ENCODE results near the gene AKIRIN1.
"Not testable (repeated sequence)": the region's sequence is repeated elsewhere in the genome, so short reads cannot be mapped to it uniquely, and the experiment has no call there.

AKIRIN1 gene, protein sequence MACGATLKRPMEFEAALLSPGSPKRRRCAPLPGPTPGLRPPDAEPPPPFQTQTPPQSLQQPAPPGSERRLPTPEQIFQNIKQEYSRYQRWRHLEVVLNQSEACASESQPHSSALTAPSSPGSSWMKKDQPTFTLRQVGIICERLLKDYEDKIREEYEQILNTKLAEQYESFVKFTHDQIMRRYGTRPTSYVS

DNA sequence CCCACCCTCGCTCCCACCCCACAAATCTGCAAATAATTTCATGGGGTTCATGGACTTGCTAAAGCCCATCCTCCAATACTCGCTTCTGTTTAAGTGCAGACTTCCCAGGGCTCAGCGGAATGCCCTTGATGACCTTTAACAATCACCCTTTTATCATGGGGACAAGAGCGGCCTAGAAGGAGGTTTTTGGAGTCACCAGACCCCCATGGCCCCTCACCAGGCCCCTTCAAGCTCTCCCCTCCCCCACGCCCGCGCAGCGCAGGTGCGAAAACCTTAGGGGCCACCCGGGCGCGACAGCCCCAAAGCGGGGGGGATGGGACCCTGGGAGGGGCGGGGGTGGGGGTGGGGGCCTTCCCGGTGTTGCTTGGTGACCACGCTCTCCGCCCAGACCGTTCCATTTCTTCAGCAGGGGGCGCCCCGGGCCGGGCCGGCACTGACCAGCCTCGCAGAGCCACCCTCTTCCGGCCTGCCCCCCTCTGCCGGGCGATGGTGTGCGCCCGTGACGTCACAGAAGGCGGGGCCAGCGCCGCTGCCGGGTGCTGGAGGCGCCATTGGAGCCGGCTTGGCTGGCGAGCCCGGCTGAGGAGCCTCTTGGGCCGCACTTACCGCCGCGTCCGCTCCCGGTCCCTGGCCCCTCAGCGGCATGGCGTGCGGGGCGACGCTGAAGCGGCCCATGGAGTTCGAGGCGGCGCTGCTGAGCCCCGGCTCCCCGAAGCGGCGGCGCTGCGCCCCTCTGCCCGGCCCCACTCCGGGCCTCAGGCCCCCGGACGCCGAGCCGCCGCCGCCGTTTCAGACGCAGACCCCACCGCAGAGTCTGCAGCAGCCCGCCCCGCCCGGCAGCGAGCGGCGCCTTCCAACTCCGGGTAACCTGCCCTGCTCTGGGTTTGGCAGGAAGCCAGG is at the start of gene AKIRIN1:
TSS of gene AKIRIN1 (plus strand) at position 539 of the 900 bp plus-strand sequence. CDS start at position 644, 105 bp downstream.
- DNase-seq (ENCODE audit: low read depth) = peak; percentile 90

DNA sequence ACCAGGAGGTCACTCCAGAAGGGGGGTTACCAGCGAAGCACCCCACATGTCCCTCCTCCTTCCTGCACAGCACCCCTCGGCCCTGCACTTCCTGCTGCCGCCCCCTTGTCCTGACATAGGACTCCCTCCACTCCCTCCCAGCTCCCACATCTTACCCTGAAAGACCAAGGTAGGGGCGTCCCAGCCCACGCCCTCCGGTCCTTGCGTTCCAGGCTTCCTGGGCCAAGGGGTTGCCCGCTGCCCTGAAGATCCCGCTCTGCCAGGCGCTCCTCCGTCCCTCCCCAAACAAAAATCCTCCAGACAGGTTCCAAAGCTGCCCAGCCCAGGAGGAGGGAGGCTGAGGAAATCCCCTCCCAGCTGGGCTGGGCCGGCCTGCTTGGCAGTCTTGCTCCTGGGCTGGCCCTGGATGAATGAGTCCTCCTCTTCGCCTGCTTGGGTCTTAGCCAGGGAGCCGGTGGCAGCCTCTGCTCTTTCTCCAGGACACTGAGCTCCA is 49.5 kb upstream of the AKIRIN1 start, which contains the start of gene RHBDL2:
TSS of gene RHBDL2 (minus strand) at position 304 of the 493 bp plus-strand sequence. CDS start 22,618 bp downstream, outside the sequence.
- DNase-seq (ENCODE audit: low read depth) = peak; percentile 48

DNA sequence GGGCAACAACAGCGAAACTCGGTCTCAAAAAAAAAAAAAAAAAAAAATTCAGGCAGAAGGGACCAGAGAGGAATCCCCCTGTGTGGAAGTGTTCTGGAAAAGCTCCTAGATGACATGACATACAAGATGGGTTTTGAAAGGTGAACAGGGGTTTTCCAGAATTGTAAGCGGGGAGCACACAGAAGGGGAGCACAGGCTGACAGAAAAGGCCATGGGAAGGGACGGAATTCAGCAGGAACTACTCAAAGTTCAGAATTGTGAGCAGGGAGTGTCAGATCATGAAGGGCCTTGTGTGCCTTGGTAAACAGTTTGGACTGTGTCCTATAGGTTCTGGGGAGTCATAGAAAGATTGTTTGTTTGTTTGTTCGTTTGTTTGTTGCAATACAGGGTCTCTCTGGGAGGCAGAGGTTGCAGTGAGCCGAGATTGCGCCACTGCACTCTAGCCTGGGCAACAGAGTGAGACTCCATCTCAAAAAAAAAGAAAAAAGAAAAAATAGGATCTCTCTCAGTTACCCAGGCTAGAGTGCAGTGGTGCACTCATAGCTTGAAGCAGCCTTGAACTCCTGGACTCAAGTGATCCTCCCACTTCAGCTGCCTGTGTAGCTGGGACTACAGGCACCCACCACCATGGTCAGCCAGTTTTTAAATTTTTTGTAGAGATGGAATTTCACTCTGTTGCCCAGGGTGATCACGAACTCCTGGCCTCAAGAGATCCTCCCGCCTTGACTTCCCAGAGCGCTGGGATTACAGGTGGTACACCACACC is 48.2 kb upstream of the AKIRIN1 start:
- DNase-seq (ENCODE audit: low read depth) = no peak

DNA sequence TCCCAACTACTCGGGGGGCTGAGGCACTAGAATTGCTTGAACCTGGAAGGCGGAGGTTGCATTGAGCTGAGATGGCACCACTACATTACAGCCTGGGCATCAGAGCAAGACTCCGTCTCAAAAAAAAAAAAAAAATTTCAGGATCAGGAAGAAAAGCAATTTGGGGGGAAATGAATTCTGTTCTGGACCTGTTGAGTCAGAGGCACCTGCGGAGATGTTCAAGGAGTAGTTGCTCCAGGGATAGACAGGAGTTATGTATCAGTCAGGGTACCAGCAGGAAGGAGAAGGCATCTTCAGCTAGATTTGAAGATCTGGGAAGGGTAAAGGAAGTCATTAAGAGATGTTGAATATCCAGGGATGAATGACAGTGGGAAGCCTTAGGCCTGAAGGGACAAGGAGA is 46.5 kb upstream of the AKIRIN1 start:
- no peak for DNase-seq (ENCODE audit: low read depth)

DNA sequence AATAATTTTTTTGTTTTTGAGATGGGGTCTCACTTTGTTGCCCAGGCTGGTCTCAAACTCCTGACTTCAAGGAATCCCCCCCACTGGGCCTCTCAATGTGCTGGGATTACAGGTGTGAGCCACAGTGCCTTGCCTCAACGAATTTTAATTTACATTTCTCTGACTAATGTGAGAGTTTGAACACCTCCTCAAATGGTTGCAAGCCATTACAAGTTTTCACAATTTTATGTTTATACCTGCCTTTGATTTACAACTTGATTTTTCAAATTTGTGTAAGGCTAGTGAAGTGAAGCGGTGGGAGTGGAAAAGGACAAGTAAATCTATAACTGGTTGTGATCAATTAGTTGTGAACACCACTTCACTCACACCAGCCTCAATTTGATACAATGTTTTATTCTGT is 40.5 kb upstream of the AKIRIN1 start:
- no peak for DNase-seq (ENCODE audit: low read depth)

DNA sequence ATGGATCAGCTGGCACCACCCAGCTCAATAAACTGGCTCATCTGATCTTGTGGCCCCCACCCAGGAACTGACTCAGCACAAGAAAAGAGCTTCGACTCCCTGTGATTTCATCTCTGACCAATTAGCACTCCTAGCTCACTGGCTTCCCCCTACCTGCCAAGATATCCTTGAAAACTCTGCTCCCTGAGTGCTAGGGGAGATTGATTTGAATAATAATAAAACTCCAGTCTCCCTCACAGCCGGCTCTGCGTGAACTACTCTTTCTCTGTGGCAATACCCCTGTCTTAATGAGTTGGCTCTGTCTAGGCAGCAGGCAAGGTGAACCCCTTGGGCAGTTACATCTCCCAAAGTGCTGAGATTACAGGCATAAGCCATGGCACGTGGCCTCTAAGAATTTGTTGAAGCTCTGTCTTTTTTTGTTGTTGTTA is 37.6 kb upstream of the AKIRIN1 start:
- DNase-seq (ENCODE audit: low read depth) = no peak

DNA sequence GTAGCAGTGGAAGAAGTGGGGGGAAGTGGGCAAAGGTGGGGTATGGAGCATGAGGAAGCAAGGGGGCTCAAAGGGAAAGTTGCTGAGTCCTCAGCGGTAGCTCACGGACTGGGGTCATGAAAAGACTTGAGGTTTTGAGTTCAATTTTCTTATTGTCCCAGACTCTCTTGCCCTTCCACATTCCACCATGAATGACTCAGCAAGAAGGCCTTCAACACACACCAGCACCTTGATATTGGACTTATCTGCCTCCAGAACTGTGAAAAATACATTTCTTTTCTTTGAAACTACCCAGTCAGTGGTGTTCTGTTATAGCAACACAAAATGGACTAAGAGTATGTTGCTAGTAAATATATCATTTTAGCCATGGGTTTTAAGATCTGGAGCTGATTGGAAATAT is 32.1 kb upstream of the AKIRIN1 start:
- DNase-seq (ENCODE audit: low read depth) = no peak

DNA sequence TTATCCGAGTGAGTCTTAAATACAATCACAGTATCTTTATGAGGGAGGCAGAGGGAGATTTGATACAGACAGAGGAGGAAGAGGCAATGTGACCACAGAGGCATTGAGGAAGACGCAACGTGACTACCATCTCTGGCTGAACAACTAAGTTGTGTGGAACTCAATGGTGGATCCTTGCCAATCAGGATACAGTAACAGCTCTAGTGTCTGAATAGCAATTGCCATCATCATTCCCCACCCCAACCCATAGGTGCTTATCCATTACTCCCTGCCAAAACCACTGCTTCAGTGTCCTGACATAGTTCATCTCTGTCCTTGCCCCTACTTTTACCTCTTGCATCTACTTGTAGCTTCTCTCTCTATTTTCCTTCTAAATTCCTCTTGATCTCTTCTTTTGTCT is 29.0 kb upstream of the AKIRIN1 start:
- DNase-seq (ENCODE audit: low read depth) = peak; percentile 49

DNA sequence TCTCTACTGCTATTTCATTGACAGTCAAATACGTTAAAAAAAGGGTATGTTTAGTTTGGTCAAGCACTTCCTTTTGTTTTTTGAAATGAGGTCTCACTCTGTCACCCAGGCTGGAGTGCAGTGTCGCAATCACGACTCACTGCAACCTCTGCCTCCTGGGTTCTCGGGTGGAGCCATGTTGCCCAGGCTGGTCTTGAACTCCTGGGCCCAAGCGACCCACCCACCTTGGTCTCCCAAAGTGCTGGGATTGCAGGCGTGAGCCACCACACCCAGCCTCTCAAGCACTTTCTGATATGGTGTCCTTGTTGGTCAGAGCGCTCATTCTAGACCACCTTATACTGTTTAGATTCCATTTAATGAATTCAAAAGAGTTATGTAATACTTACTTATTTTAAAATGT is 28.5 kb upstream of the AKIRIN1 start:
- no peak for DNase-seq (ENCODE audit: low read depth)

DNA sequence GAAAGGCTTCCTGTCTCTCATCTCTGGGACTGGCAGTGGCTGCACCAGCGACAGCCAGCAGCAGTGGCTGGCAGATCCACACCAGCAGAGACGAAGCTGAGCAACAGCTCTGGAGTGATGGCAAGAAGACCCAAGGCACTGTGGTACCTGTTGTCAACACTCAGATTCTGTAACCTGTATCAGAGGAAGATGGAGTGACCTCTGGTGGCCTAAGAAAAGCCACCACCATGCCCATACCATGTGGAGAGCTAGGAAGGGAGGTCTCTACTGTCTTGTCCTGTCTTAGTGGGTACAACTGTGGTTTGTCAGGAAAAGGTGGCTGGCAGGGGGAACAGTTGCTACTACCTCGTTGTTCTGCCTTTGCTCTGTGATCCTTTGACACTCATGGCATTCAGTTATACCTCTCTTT is 26.9 kb upstream of the AKIRIN1 start:
- no peak for DNase-seq (ENCODE audit: low read depth)

DNA sequence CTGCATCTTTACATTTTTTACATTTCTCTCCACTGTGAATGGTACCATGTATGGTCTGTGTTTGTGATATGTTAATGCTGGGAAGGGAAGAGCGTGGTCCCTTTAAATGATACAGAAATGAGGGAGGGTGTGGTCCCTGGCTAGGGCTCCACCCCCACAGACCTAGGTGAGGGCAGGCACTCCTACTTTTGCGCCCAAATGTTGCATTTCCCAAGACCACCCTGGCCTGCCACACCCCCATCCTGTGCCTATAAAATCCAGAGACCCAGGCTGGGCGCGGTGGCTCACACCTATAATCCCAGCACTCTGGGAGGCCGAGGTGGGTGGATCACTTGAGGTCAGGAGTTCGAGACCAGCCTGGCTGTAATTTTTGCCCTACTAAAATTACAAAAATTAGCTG is 17.9 kb upstream of the AKIRIN1 start:
- not testable (repeated sequence) for DNase-seq (ENCODE audit: low read depth)

DNA sequence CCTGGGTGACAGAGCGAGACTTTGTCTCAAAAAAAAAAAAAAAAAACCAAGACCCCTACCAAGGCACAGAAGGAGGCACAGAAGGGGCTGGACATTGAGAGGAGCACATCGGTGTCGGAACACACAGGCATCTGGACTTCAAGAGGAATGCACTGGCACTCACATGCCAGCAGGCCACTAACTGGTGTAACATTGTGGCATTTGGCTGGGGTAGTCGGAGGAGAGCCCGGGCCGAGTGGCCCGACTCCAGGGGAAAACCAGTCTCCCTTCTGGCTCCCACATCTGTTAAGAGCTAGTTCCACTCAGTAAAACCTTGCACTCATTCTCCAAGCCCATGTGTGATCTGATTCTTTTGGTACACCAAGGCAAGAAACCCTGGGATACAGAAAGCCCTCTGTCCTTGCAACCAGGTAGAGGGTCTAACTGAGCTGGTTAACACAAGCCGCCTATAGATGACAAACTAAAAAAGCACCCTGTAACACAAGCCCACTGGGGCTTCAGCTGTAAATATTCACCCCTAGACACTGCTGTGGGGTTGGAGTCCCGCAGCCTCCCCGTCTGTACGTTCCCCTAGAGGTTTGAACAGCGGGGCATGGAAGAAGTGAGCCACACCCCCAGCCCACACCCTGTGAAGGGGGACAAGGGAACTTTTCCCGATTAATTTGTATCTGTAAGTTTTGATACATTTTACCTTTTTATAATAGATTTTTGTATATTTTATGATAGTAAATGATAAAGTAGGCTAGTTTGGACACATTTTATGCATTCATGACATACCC is 17.2 kb upstream of the AKIRIN1 start:
- DNase-seq (ENCODE audit: low read depth) = no peak

DNA sequence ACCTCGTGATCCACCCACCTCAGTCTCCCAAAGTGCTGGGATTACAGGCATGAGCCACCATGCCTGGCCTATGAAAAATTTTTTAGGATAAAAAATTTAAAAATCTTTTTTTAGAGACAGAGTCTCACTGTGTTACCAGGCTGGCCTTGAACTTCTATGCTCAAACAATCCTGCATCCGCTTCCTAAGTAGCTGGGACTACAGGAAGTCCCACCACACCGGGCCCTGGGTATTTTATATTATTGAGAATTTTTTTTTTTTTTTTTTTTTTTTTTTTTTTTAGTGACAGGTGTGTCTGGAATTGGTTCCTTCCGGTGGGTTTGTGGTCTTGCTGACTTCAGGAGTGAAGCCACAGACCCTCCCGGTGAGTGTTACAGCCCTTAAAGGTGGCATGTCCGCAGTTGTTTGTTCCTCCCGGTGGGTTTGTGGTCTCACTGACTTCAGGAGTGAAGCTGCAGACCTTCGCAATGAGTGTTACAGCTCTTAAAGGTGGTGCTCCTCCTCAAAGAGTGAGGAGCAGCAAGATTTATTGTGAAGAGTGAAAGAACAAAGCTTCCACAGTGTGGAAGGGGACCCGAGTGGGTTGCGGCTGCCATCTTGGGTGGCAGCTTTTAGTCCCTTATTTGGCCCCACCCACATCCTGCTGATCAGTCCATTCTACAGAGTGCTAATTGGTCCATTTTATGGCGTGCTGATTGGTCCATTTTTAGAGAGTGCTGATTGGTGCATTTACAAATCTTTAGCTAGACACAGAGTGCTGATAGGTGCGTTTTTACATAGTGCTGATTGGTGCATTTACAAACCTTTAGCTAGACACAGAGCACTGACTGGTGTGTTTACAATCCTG is 13.5 kb upstream of the AKIRIN1 start:
- not testable (repeated sequence) for DNase-seq (ENCODE audit: low read depth)

DNA sequence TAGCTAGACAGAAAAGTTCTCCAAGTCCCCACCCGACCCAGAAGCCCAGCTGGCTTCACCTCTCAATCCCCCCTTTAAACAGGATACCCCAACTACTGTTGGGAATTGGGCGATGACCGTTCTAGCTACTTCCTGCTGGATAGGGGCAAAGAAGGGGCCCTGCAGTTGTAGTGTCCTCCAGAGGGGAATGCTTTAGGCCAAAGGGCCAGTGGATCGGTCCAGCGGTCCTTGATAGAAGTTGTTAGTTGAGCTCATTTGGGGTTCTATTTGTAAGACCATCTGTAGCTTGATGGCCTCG is 12.9 kb upstream of the AKIRIN1 start:
- DNase-seq (ENCODE audit: low read depth) = not testable (repeated sequence)

DNA sequence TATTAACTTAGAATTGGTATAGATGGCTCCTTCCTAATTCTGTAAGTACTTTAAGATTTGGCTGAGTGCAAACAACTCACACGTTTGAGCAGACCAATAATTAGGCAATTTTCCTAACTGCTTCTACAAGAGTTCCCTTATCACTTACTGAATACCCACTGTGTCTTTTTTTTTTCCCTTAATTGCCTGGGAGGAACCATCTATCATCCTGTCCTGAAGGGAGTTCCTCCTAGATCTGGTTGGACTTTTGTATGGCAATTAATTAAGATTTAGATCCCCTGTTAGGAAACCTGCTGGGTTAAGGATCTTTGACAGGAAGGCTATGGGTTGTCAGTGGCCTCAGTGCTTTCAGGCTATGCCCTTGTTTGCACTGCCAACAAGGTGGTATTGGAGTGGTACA is 11.7 kb upstream of the AKIRIN1 start:
- DNase-seq (ENCODE audit: low read depth) = not testable (repeated sequence)

DNA sequence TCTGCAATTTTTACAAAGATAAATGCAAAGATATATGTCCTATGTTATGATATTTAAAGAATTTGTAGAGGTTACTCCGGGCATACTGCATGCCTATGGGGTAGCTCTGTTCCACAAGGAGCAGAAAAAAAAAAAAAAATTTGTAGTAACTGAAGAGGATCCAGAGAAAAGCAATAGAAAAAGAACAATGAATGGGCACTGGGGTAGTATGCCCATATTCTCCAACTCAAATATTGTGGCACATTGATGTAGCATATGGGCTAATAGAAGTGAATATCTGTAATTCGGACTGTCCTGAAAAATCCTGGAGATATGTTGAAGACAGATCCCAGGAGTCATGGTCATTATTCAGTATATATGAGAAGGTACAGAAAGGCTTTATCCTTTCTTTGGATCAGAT is 1.1 kb upstream of the AKIRIN1 start:
- DNase-seq (ENCODE audit: low read depth) = no peak

DNA sequence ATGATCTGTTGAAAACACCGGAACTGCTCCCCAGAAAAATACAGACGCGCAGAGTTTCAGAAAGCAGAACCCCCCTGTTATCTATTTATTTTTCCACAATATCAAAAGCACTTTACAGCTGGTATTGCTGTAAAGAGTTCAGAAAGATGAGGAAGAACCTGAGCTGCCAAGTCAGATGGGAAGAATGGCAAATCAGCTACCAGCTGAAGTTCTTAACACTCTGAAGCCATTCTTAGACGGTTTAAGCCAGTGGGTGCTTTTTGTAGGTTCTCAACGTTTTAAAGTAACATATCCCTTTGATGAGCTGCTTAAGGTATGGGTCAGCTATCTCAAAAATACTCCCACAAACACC is 714 bp upstream of the AKIRIN1 start:
- no peak for DNase-seq (ENCODE audit: low read depth)

DNA sequence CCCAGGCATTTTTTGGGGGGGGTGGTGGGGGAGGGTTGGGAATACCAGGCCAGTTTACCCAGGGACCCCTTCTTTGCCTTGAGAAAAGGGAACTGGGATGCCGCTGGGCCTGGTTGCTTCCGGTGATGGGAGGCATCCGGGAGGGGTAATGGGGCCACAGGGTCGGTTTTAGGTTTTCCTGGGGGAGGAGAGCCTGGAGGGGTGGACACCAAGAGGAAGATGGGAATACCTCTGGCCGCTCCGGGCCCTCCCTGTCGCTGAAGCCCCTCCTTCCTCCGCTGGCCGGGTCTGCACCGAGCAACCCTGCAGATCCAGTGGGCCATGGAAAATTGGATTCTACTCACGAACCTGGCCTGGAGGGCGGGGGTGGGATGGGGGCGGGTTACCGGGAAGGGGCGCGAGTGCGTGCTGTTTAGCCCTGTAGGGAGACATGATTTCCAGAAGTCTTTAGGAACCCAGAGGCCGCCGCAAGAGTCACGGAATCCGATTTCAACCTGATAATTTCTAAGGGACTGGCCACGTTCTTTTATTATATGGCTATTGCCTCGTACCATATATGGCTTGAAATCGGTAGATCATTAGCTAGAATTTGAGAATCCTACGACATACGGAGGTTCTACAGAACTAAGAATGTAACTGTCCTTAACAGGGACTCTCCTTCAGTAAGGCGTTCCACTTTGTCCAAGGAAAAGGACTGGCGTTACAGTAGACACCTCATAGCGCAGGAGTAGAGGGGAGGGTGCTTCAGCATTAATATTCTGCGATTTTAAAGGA is 749 bp downstream of the AKIRIN1 start:
- DNase-seq (ENCODE audit: low read depth) = no peak

DNA sequence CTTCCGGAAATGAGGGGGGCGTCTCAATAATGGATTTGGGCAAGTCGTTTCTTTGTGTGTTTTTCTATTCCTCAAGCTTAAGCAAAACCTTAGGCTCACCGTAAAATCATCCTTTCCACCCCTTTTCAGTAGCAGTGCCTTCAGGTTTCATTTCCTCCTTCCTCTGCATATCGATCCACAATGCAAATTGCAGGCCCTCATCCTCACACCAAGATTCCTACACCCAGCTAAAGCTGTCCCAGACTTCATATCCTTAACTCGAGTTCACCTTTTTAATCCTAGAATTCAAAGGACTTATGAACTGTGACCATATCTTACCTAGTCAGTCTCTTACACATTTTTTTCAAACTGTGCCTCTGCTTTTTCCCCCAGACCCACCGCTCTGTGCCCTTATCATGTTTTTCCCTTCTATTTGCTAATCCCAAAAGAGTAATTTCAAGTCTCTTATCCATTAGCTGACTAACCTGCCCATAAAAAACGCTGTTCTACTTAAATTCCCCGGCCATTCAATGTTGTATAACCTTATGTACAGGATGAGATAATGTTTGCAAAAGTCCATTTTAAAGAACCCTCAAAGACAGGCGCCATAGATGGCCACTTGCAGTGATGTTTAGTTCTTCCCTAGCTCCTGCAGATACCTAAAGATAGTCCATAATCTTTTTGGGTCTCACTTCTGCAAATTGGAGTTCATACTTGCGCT is 1.5 kb downstream of the AKIRIN1 start:
- DNase-seq (ENCODE audit: low read depth) = no peak

DNA sequence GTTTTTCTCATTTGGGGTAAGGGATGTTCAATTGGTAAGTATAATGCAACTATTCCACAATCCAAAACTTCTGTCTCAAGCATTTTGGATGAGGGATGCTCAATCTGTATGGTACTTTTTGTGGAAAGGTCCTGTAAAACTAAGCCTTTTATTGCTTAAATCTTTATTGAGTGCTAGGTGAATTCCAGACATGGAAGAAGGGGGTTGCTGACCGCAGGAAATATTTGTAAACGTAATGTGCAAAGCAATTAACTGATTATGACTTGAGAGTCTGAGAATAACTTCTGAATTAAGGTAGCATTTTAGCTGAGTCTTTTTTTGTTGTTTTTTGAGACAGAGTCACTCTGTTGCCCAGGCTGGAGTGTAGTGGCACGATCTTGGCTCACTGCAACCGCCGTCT is 3.1 kb downstream of the AKIRIN1 start:
- DNase-seq (ENCODE audit: low read depth) = no peak

Measured in stromal cell of bone marrow (primary cell).